ENCODE data around the gene PCCA.

DNA sequence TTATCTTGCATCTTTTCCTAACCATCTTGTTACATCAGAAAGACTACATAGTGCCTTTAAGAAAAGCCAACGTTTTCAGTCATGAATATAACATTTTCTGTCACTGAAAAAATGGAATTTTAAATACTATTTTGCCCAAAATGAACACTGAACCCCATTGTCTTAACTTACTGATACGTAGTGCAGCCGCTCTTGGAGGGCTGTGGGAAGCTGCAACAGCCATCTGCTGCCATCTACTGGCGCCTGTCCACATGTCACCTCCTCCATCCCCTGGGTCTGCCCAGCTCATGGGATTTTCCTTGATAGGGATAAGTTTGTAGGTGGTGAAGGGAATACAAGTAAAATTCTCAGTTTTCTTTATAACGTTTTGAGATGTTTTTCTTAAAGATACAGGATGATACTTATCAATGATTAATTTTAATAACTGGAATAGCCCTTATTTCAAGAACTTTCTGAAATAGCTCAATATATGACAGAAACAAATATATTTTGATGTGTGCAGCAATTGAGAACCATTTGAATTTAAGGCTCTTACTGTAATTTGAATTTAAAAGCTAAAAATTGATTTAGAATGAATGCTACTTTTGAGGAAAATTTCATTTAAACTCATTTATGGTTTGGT is 426.0 kb downstream of the PCCA start:
- TF ChIP-seq, protein P1, sequence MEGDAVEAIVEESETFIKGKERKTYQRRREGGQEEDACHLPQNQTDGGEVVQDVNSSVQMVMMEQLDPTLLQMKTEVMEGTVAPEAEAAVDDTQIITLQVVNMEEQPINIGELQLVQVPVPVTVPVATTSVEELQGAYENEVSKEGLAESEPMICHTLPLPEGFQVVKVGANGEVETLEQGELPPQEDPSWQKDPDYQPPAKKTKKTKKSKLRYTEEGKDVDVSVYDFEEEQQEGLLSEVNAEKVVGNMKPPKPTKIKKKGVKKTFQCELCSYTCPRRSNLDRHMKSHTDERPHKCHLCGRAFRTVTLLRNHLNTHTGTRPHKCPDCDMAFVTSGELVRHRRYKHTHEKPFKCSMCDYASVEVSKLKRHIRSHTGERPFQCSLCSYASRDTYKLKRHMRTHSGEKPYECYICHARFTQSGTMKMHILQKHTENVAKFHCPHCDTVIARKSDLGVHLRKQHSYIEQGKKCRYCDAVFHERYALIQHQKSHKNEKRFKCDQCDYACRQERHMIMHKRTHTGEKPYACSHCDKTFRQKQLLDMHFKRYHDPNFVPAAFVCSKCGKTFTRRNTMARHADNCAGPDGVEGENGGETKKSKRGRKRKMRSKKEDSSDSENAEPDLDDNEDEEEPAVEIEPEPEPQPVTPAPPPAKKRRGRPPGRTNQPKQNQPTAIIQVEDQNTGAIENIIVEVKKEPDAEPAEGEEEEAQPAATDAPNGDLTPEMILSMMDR (IDR thresholded peaks at IDR 0.05) = peak; percentile 49 to 73 (median 70)
- TF ChIP-seq POLR2A (IDR thresholded peaks at IDR 0.05) (no peak), EP300 (IDR thresholded peaks at IDR 0.05) (no peak)
